Liver (tissue), 3 donors: ENCODE results near the gene VCP.

ENCODE experiments used
- CTCF ChIP-seq: fragments of 150-350 bp; IDR thresholded peaks from 2 replicates; pipeline ENCODE4 v1.5.1; 2017; ENCODE audit warnings: improper control_type of control experiment, low read depth, low read length; ENCODE audit not compliant: missing input control
- JUND ChIP-seq, 2 donors: IDR thresholded peaks; 2 replicates each; pipeline ENCODE4 v1.6.1; 2016; ENCODE audit warnings: antibody characterized with exemption in 2 of 2
- MAX ChIP-seq: IDR thresholded peaks from 2 replicates; pipeline ENCODE4 v1.6.1; 2016; ENCODE audit warnings: antibody characterized with exemption
- RAD21 ChIP-seq, 2 donors: IDR thresholded peaks; 2 replicates each; pipeline ENCODE4 v1.6.1; 2016; ENCODE audit warnings: antibody characterized with exemption in 2 of 2, mild to moderate bottlenecking in 2 of 2
- TAF1 ChIP-seq: conservative IDR thresholded peaks from 2 replicates; pipeline ENCODE4 v1.6.1; 2016; ENCODE audit warnings: antibody characterized with exemption, mild to moderate bottlenecking
- donor health status: healthy.
- donor health status: healthy.

GRCh38 chr9:35116539-35116897 lies 44.1 kb upstream of the VCP start:
- no peak for TF ChIP-seq CTCF
- no peak for TF ChIP-seq JUND (IDR thresholded peaks at IDR 0.05)
- no peak for TF ChIP-seq RAD21 (IDR thresholded peaks at IDR 0.05)
- no peak for TF ChIP-seq MAX
- TF ChIP-seq TAF1 = no peak
